ENCODE measurements around the gene KRT86. TPM values are rescaled to one million over a fixed set of nuclear protein-coding genes. Genes with fewer than 3 reads are reported as not detected.
A peak's percentile ranks its signal among the peaks of the same experiment; 100 is the strongest.

Gene KRT86
- total and polyA plus RNA-seq, 4 donors: 0.10 to 0.73 (median 0.38) TPM

- no peak for DNase-seq (ENCODE audit: low read depth in 4 of 6, low spot score in 6 of 6)
- no peak overlapping the region for H3K4me3 ChIP-seq (ENCODE audit: low read depth, low read length)
- H3K36me3 ChIP-seq (ENCODE audit: control insufficient read depth, insufficient read depth, low read length): no peaks in the 10 kb centered on the region
- H3K9me3 ChIP-seq (ENCODE audit: control insufficient read depth, insufficient read depth, low read length): no peaks in the 10 kb centered on the region
- 88% methylated on average over 2 of the region's 2 CpGs for WGBS (ENCODE audit: insufficient coverage)
- peaks cover 3% of the 10 kb centered on the region for H3K4me1 ChIP-seq (ENCODE audit: control insufficient read depth, insufficient read depth, low read length)
- H3K27ac ChIP-seq (ENCODE audit: low read depth, low read length): no peak overlapping the region
- H3K27me3 ChIP-seq (ENCODE audit: control insufficient read depth, insufficient read depth, low read length): peaks cover 1% of the 10 kb centered on the region
Measured at GRCh38 chr12:52266514-52266913, 7.9 kb upstream of the KRT86 start.

- Histone ChIP-seq H3K27ac (ENCODE audit: low read depth, low read length) (no peak overlapping the region), H3K4me3 (ENCODE audit: low read depth, low read length) (no peak overlapping the region), H3K36me3 (ENCODE audit: control insufficient read depth, insufficient read depth, low read length) (no peaks in the 10 kb centered on the region), H3K4me1 (ENCODE audit: control insufficient read depth, insufficient read depth, low read length) (peaks cover 3% of the 10 kb centered on the region), H3K9me3 (ENCODE audit: control insufficient read depth, insufficient read depth, low read length) (no peaks in the 10 kb centered on the region), H3K27me3 (ENCODE audit: control insufficient read depth, insufficient read depth, low read length) (no peaks in the 10 kb centered on the region)
- no peak for DNase-seq (ENCODE audit: low read depth in 4 of 6, low spot score in 6 of 6)
- WGBS (ENCODE audit: insufficient coverage): 100% methylated on average over 3 of the region's 3 CpGs
Measured at GRCh38 chr12:52267266-52267665, 7.2 kb upstream of the KRT86 start.

GRCh38 chr12:52267699-52268098 lies 6.7 kb upstream of the KRT86 start:
- peaks cover 3% of the 10 kb centered on the region for H3K4me1 ChIP-seq (ENCODE audit: control insufficient read depth, insufficient read depth, low read length)
- no peaks in the 10 kb centered on the region for H3K9me3 ChIP-seq (ENCODE audit: control insufficient read depth, insufficient read depth, low read length)
- no peak for DNase-seq (ENCODE audit: low read depth in 4 of 6, low spot score in 6 of 6)
- 92% methylated on average over 1 of the region's 3 CpGs for WGBS (ENCODE audit: insufficient coverage)
- H3K4me3 ChIP-seq (ENCODE audit: low read depth, low read length): no peak overlapping the region
- no peaks in the 10 kb centered on the region for H3K36me3 ChIP-seq (ENCODE audit: control insufficient read depth, insufficient read depth, low read length)
- H3K27me3 ChIP-seq (ENCODE audit: control insufficient read depth, insufficient read depth, low read length): no peaks in the 10 kb centered on the region
- no peak overlapping the region for H3K27ac ChIP-seq (ENCODE audit: low read depth, low read length)

- H3K27ac ChIP-seq (ENCODE audit: low read depth, low read length): no peak overlapping the region
- 57% methylated on average over 1 of the region's 2 CpGs for WGBS (ENCODE audit: insufficient coverage)
Measured at GRCh38 chr12:52268212-52268611, 6.2 kb upstream of the KRT86 start.

GRCh38 chr12:52270541-52271070 lies 3.8 kb upstream of the KRT86 start:
- H3K27ac ChIP-seq (ENCODE audit: low read depth, low read length): no peak overlapping the region
- 88% methylated on average over 5 of the region's 6 CpGs for WGBS (ENCODE audit: insufficient coverage)

More at GRCh38 chr12:52268212-52268611, 6.2 kb upstream of the KRT86 start:
- Histone ChIP-seq H3K4me1 (ENCODE audit: control insufficient read depth, insufficient read depth, low read length) (peaks cover 3% of the 10 kb centered on the region), H3K4me3 (ENCODE audit: low read depth, low read length) (no peak overlapping the region), H3K36me3 (ENCODE audit: control insufficient read depth, insufficient read depth, low read length) (no peaks in the 10 kb centered on the region), H3K27me3 (ENCODE audit: control insufficient read depth, insufficient read depth, low read length) (no peaks in the 10 kb centered on the region), H3K9me3 (ENCODE audit: control insufficient read depth, insufficient read depth, low read length) (no peaks in the 10 kb centered on the region)
- no peak for DNase-seq (ENCODE audit: low read depth in 4 of 6, low spot score in 6 of 6)

GRCh38 chr12:52271158-52271557 lies 3.3 kb upstream of the KRT86 start:
- no CpG with 5 or more reads among the region's 1 CpG for WGBS (ENCODE audit: insufficient coverage)
- no peak for DNase-seq (ENCODE audit: low read depth in 4 of 6, low spot score in 6 of 6)
- H3K4me3 ChIP-seq (ENCODE audit: low read depth, low read length): no peak overlapping the region

More at GRCh38 chr12:52270541-52271070, 3.8 kb upstream of the KRT86 start:
- no peak for DNase-seq (ENCODE audit: low read depth in 4 of 6, low spot score in 6 of 6)
- H3K4me1 ChIP-seq (ENCODE audit: control insufficient read depth, insufficient read depth, low read length): peaks cover 3% of the 10 kb centered on the region
- H3K4me3 ChIP-seq (ENCODE audit: low read depth, low read length): no peak overlapping the region
- H3K36me3 ChIP-seq (ENCODE audit: control insufficient read depth, insufficient read depth, low read length): no peaks in the 10 kb centered on the region
- no peaks in the 10 kb centered on the region for H3K9me3 ChIP-seq (ENCODE audit: control insufficient read depth, insufficient read depth, low read length)
- no peaks in the 10 kb centered on the region for H3K27me3 ChIP-seq (ENCODE audit: control insufficient read depth, insufficient read depth, low read length)

GRCh38 chr12:52275686-52276085 lies 1.2 kb downstream of the KRT86 start:
- Histone ChIP-seq H3K27ac (ENCODE audit: low read depth, low read length) (no peak overlapping the region), H3K4me3 (ENCODE audit: low read depth, low read length) (no peak overlapping the region), H3K9me3 (ENCODE audit: control insufficient read depth, insufficient read depth, low read length) (no peaks in the 10 kb centered on the region), H3K36me3 (ENCODE audit: control insufficient read depth, insufficient read depth, low read length) (no peaks in the 10 kb centered on the region), H3K27me3 (ENCODE audit: control insufficient read depth, insufficient read depth, low read length) (no peaks in the 10 kb centered on the region), H3K4me1 (ENCODE audit: control insufficient read depth, insufficient read depth, low read length) (no peaks in the 10 kb centered on the region)
- WGBS (ENCODE audit: insufficient coverage): 73% methylated on average over 2 of the region's 3 CpGs
- no peak for DNase-seq (ENCODE audit: low read depth in 4 of 6, low spot score in 6 of 6)

More at GRCh38 chr12:52271158-52271557, 3.3 kb upstream of the KRT86 start:
- Histone ChIP-seq H3K27ac (ENCODE audit: low read depth, low read length) (no peak overlapping the region), H3K9me3 (ENCODE audit: control insufficient read depth, insufficient read depth, low read length) (no peaks in the 10 kb centered on the region), H3K36me3 (ENCODE audit: control insufficient read depth, insufficient read depth, low read length) (no peaks in the 10 kb centered on the region), H3K27me3 (ENCODE audit: control insufficient read depth, insufficient read depth, low read length) (no peaks in the 10 kb centered on the region), H3K4me1 (ENCODE audit: control insufficient read depth, insufficient read depth, low read length) (peaks cover 3% of the 10 kb centered on the region)

- Histone ChIP-seq H3K4me3 (ENCODE audit: low read depth, low read length) (no peak overlapping the region), H3K27me3 (ENCODE audit: control insufficient read depth, insufficient read depth, low read length) (no peaks in the 10 kb centered on the region), H3K9me3 (ENCODE audit: control insufficient read depth, insufficient read depth, low read length) (no peaks in the 10 kb centered on the region), H3K27ac (ENCODE audit: low read depth, low read length) (no peak overlapping the region), H3K4me1 (ENCODE audit: control insufficient read depth, insufficient read depth, low read length) (no peaks in the 10 kb centered on the region), H3K36me3 (ENCODE audit: control insufficient read depth, insufficient read depth, low read length) (no peaks in the 10 kb centered on the region)
- WGBS (ENCODE audit: insufficient coverage): 88% methylated on average over 8 of the region's 9 CpGs
- no peak for DNase-seq (ENCODE audit: low read depth in 4 of 6, low spot score in 6 of 6)
Measured at GRCh38 chr12:52277486-52278245, 3.2 kb downstream of the KRT86 start.

GRCh38 chr12:52278575-52279421 lies 4.4 kb downstream of the KRT86 start:
- no peaks in the 10 kb centered on the region for H3K9me3 ChIP-seq (ENCODE audit: control insufficient read depth, insufficient read depth, low read length)
- DNase-seq (ENCODE audit: low read depth in 4 of 6, low spot score in 6 of 6): peak; percentile 45 to 85 (median 51)
- no peak overlapping the region for H3K27ac ChIP-seq (ENCODE audit: low read depth, low read length)
- 11% methylated on average over 26 of the region's 32 CpGs for WGBS (ENCODE audit: insufficient coverage)
- no peaks in the 10 kb centered on the region for H3K36me3 ChIP-seq (ENCODE audit: control insufficient read depth, insufficient read depth, low read length)
- H3K27me3 ChIP-seq (ENCODE audit: control insufficient read depth, insufficient read depth, low read length): no peaks in the 10 kb centered on the region
- no peaks in the 10 kb centered on the region for H3K4me1 ChIP-seq (ENCODE audit: control insufficient read depth, insufficient read depth, low read length)
- H3K4me3 ChIP-seq (ENCODE audit: low read depth, low read length): no peak overlapping the region
